Trophoblast cell (in vitro differentiated cells and primary cell): ENCODE data around the gene SLC31A2.
"Not testable (repeated sequence)": the region's sequence is repeated elsewhere in the genome, so short reads cannot be mapped to it uniquely, and the experiment has no call there.

Experiments
- DNase-seq, 2 donors: peaks; one replicate each; pipeline ENCODE4 v3.0.0-alpha.2; 2016
- H2AFZ ChIP-seq: 2 replicates; pipeline ENCODE4 v1.6.1; 2013; ENCODE audit warnings: low read length, moderate library complexity, mild to moderate bottlenecking; ENCODE audit not compliant: insufficient read depth, poor library complexity
- H2AK5ac ChIP-seq: 2 replicates; pipeline ENCODE4 v1.6.1; 2013; ENCODE audit warnings: mild to moderate bottlenecking, low read length
- H2BK120ac ChIP-seq: 2 replicates; pipeline ENCODE4 v1.6.1; 2013; ENCODE audit warnings: low read length, mild to moderate bottlenecking, moderate library complexity; ENCODE audit not compliant: insufficient read depth, poor library complexity
- H2BK12ac ChIP-seq: 2 replicates; pipeline ENCODE4 v1.6.1; 2013; ENCODE audit warnings: mild to moderate bottlenecking, low read length, moderate library complexity
- H2BK5ac ChIP-seq: 2 replicates; pipeline ENCODE4 v1.6.1; 2013; ENCODE audit warnings: low read length, low read depth, moderate library complexity, mild to moderate bottlenecking; ENCODE audit not compliant: poor library complexity
- H3K14ac ChIP-seq: 2 replicates; pipeline ENCODE4 v1.6.1; 2013; ENCODE audit warnings: mild to moderate bottlenecking, low read length
- H3K18ac ChIP-seq: 2 replicates; pipeline ENCODE4 v1.6.1; 2013; ENCODE audit warnings: mild to moderate bottlenecking, low read length
- H3K23ac ChIP-seq: 2 replicates; pipeline ENCODE4 v1.6.1; 2013; ENCODE audit warnings: low read length
- H3K27ac ChIP-seq: 2 replicates; pipeline ENCODE4 v1.5.1; 2013; ENCODE audit warnings: low read depth, mild to moderate bottlenecking, inconsistent platforms, low read length, moderate library complexity
- H3K27me3 ChIP-seq: 2 replicates; pipeline ENCODE4 v1.6.1; 2013; ENCODE audit warnings: inconsistent platforms, mild to moderate bottlenecking, low read length, moderate library complexity; ENCODE audit not compliant: insufficient read depth
- H3K36me3 ChIP-seq, 2 experiments: 1 replicate in 1 of 2; 2 replicates in 1 of 2; pipeline ENCODE4 v1.6.1; 2013; ENCODE audit warnings: low read length in 2 of 2, mild to moderate bottlenecking in 2 of 2, moderate library complexity in 1 of 2; ENCODE audit not compliant: insufficient read depth in 2 of 2, control insufficient read depth in 1 of 2
- H3K4ac ChIP-seq: 2 replicates; pipeline ENCODE4 v1.6.1; 2013; ENCODE audit warnings: low read depth, mild to moderate bottlenecking, low read length, moderate library complexity
- H3K4me1 ChIP-seq, 2 experiments: 1 replicate in 1 of 2; 2 replicates in 1 of 2; pipeline ENCODE4 v1.6.1; 2013; ENCODE audit warnings: low read length in 2 of 2, mild to moderate bottlenecking in 2 of 2, moderate library complexity in 1 of 2; ENCODE audit not compliant: insufficient read depth in 2 of 2, control insufficient read depth in 1 of 2
- H3K4me2 ChIP-seq: 2 replicates; pipeline ENCODE4 v1.6.1; 2013; ENCODE audit warnings: inconsistent platforms, mild to moderate bottlenecking, low read length, moderate library complexity
- H3K4me3 ChIP-seq: 2 replicates; pipeline ENCODE4 v1.5.1; 2013; ENCODE audit warnings: mild to moderate bottlenecking, low read depth, low read length, inconsistent platforms
- H3K79me1 ChIP-seq: one replicate; pipeline ENCODE4 v1.6.1; 2013; ENCODE audit warnings: low read length
- H3K79me2 ChIP-seq: 2 replicates; pipeline ENCODE4 v1.6.1; 2013; ENCODE audit warnings: low read length, mild to moderate bottlenecking; ENCODE audit not compliant: control insufficient read depth, insufficient read depth, poor library complexity
- H3K9ac ChIP-seq: 2 replicates; pipeline ENCODE4 v1.6.1; 2013; ENCODE audit warnings: mild to moderate bottlenecking, low read length
- H3K9me3 ChIP-seq: 2 replicates; pipeline ENCODE4 v1.6.1; 2013; ENCODE audit warnings: low read depth, mild to moderate bottlenecking, control low read depth, inconsistent platforms, low read length; ENCODE audit not compliant: insufficient read depth
- H4K12ac ChIP-seq: 2 replicates; pipeline ENCODE4 v1.6.1; 2013; ENCODE audit warnings: low read depth, mild to moderate bottlenecking, low read length, moderate library complexity
- H4K8ac ChIP-seq: 2 replicates; pipeline ENCODE4 v1.6.1; 2013; ENCODE audit warnings: low read depth, mild to moderate bottlenecking, low read length, moderate library complexity
- H4K91ac ChIP-seq: one replicate; pipeline ENCODE4 v1.6.1; 2013; ENCODE audit warnings: low read depth, mild to moderate bottlenecking, low read length, moderate library complexity
- WGBS: extraction: QIAGEN DNeasy Blood & Tissue Kit; methylation state at CpG from one replicate; pipeline ENCODE4 v1.1.7; 2013; ENCODE audit warnings: missing lambda C conversion rate; ENCODE audit not compliant: insufficient read length, insufficient coverage; ENCODE audit errors: extremely low coverage; 5-methylcytosine and 5-hydroxymethylcytosine counted together

Gene SLC31A2

GRCh38 chr9:113112706-113113510 lies 37.9 kb upstream of the SLC31A2 start:
- not testable (repeated sequence) for H3K14ac ChIP-seq, H2BK12ac ChIP-seq, H2AK5ac ChIP-seq, H3K27me3 ChIP-seq, H2AFZ ChIP-seq, H4K8ac ChIP-seq, H4K12ac ChIP-seq, H3K79me1 ChIP-seq, H2BK120ac ChIP-seq, H4K91ac ChIP-seq, H3K9ac ChIP-seq, H3K79me2 ChIP-seq, H3K4me2 ChIP-seq, H3K18ac ChIP-seq, H2BK5ac ChIP-seq, H3K9me3 ChIP-seq, H3K27ac ChIP-seq, H3K4ac ChIP-seq, H3K36me3 ChIP-seq, H3K4me1 ChIP-seq, H3K4me3 ChIP-seq, H3K23ac ChIP-seq
- WGBS, result no CpG with 5 or more reads among the region's 54 CpGs
- DNase-seq, result peak in 1 of 2 donors; percentile 41

GRCh38 chr9:113118829-113119228 lies 32.0 kb upstream of the SLC31A2 start:
- not testable (repeated sequence) for H2BK5ac ChIP-seq, H3K9me3 ChIP-seq, H3K4me1 ChIP-seq, H2BK12ac ChIP-seq, H3K9ac ChIP-seq, H3K4ac ChIP-seq, H2BK120ac ChIP-seq, H3K4me3 ChIP-seq, H3K27me3 ChIP-seq, H2AFZ ChIP-seq, H3K79me1 ChIP-seq, H3K4me2 ChIP-seq, H2AK5ac ChIP-seq, H4K8ac ChIP-seq, DNase-seq, H4K91ac ChIP-seq, H3K23ac ChIP-seq, H3K27ac ChIP-seq, H4K12ac ChIP-seq, H3K79me2 ChIP-seq, H3K36me3 ChIP-seq, H3K18ac ChIP-seq, H3K14ac ChIP-seq
- no CpG with 5 or more reads among the region's 6 CpGs for WGBS

GRCh38 chr9:113125386-113126035 lies 25.3 kb upstream of the SLC31A2 start:
- H3K9me3 ChIP-seq, result peaks cover 1% of the 10 kb centered on the region
- DNase-seq, result no peak
- H4K91ac ChIP-seq, result no peak overlapping the region
- H3K9ac ChIP-seq, result no peak overlapping the region
- H3K14ac ChIP-seq, result no peak overlapping the region
- WGBS, result no CpG with 5 or more reads among the region's 4 CpGs
- H3K4ac ChIP-seq, result no peak overlapping the region
- no peak overlapping the region for H3K27ac ChIP-seq
- H3K27me3 ChIP-seq, result no peaks in the 10 kb centered on the region
- H2BK120ac ChIP-seq, result no peak overlapping the region
- no peak overlapping the region for H4K8ac ChIP-seq
- no peaks in the 10 kb centered on the region for H3K4me1 ChIP-seq
- H3K4me2 ChIP-seq, result no peak overlapping the region
- no peaks in the 10 kb centered on the region for H3K36me3 ChIP-seq
- H4K12ac ChIP-seq, result no peak overlapping the region
- H2BK12ac ChIP-seq, result no peak overlapping the region
- H2AFZ ChIP-seq, result no peak overlapping the region
- H3K79me1 ChIP-seq, result no peaks in the 10 kb centered on the region
- no peak overlapping the region for H3K4me3 ChIP-seq
- no peak overlapping the region for H3K23ac ChIP-seq
- H3K18ac ChIP-seq, result no peak overlapping the region
- no peak overlapping the region for H2BK5ac ChIP-seq
- no peaks in the 10 kb centered on the region for H3K79me2 ChIP-seq
- no peak overlapping the region for H2AK5ac ChIP-seq

GRCh38 chr9:113129466-113129865 lies 21.3 kb upstream of the SLC31A2 start:
- no peak overlapping the region for H3K9ac ChIP-seq
- no peak overlapping the region for H3K4ac ChIP-seq
- no peaks in the 10 kb centered on the region for H3K9me3 ChIP-seq
- H3K4me1 ChIP-seq, result no peaks in the 10 kb centered on the region
- no peaks in the 10 kb centered on the region for H3K36me3 ChIP-seq
- no peak overlapping the region for H4K8ac ChIP-seq
- H2AFZ ChIP-seq, result no peak overlapping the region
- H3K18ac ChIP-seq, result no peak overlapping the region
- H4K91ac ChIP-seq, result no peak overlapping the region
- no peak overlapping the region for H2AK5ac ChIP-seq
- no peak overlapping the region for H3K23ac ChIP-seq
- H3K14ac ChIP-seq, result no peak overlapping the region
- H3K79me2 ChIP-seq, result no peaks in the 10 kb centered on the region
- H3K4me2 ChIP-seq, result no peak overlapping the region
- H2BK12ac ChIP-seq, result no peak overlapping the region
- H4K12ac ChIP-seq, result no peak overlapping the region
- H2BK120ac ChIP-seq, result no peak overlapping the region
- no peak for DNase-seq
- H3K27ac ChIP-seq, result no peak overlapping the region
- H3K27me3 ChIP-seq, result no peaks in the 10 kb centered on the region
- H2BK5ac ChIP-seq, result no peak overlapping the region
- no peak overlapping the region for H3K4me3 ChIP-seq
- H3K79me1 ChIP-seq, result no peaks in the 10 kb centered on the region
